GM12891 (cell line): Measurements from ENCODE around the gene MICAL3.

Source experiments
- PAX5 ChIP-seq: IDR thresholded peaks from 2 replicates; pipeline ENCODE4 v1.6.1; 2011; ENCODE audit warnings: low read length, moderate library complexity, mild to moderate bottlenecking; ENCODE audit not compliant: insufficient read depth, severe bottlenecking
- POLR2A ChIP-seq: IDR thresholded peaks from 2 replicates; pipeline ENCODE4 v1.6.1; 2011; ENCODE audit warnings: low read depth, low read length, control low read depth
- POLR2AphosphoS5 ChIP-seq: IDR thresholded peaks from 2 replicates; pipeline ENCODE4 v1.6.1; 2011; ENCODE audit warnings: low read depth, low read length, control low read depth
- SPI1 ChIP-seq: IDR thresholded peaks from 2 replicates; pipeline ENCODE4 v1.6.1; 2011; ENCODE audit warnings: low read depth, low read length, control low read depth
- TAF1 ChIP-seq: IDR thresholded peaks from 2 replicates; pipeline ENCODE4 v1.6.1; 2011; ENCODE audit warnings: low read depth, low read length, control low read depth

DNA sequence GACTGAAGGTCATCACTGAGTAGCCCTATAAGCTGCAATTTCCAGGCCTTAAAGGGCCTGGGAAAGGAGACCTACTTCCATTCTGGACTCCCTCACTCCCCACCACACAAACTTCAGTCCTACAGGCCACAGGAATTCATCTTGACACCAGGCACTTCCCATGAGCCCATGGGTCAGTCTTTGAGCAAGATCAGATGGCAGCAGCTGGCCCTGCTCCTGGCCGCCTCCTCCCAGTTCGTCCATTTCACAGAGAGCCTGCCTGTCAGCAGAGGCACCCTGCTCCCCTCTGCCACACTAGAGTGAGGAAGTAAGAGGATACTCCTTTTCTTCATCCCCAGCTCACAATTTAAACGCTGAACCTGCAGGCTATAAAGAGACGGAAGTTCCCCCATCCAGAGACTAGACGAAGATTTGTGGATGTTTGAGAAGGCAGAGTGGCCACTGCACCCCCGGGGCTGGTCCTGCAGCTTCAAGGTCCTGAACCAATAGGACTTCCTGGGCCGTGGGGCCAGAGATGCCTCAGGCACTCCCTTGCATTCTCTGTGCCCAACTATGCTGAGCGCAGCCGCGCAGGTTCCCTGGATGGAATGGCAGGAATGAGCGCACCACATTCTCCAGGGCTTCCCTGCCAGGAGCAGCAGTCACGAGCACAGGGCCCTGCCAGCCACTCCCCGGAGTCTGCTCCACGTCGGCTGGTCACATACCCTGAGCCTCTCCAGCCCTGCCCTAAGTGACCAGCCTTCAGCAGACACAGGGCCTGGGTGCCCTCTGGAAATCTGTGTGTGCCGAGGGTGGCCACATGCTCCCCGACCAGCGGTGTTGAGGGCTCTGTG, 216.6 kb downstream of the MICAL3 start:
- TF ChIP-seq POLR2AphosphoS5 (no peak), POLR2A (no peak), TAF1 (no peak), PAX5 (no peak), SPI1 (no peak)
